ENCODE data around the gene SLC66A2.

DNA sequence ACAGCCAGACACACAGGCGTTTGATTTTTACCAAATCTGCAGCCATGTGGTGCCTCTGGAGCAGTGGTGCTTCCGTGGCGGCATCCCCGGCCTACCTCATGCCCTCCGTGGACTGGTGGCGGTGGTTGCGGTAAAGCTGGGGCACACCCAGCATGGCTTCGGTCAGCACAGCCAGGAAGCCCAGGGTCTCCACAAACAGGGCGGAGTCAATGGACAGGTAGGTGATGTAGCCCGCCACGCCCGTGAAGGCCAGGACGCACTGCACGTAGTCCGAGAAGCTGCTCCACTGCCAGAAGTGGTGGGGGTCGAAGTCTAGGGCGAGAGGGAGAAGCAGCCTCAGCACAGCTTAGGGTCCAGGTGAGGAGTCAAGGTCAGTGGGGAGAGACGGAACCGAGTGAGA, 32.4 kb downstream of the SLC66A2 start:
- TF ChIP-seq, protein P1, sequence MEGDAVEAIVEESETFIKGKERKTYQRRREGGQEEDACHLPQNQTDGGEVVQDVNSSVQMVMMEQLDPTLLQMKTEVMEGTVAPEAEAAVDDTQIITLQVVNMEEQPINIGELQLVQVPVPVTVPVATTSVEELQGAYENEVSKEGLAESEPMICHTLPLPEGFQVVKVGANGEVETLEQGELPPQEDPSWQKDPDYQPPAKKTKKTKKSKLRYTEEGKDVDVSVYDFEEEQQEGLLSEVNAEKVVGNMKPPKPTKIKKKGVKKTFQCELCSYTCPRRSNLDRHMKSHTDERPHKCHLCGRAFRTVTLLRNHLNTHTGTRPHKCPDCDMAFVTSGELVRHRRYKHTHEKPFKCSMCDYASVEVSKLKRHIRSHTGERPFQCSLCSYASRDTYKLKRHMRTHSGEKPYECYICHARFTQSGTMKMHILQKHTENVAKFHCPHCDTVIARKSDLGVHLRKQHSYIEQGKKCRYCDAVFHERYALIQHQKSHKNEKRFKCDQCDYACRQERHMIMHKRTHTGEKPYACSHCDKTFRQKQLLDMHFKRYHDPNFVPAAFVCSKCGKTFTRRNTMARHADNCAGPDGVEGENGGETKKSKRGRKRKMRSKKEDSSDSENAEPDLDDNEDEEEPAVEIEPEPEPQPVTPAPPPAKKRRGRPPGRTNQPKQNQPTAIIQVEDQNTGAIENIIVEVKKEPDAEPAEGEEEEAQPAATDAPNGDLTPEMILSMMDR (IDR thresholded peaks at IDR 0.05), result no peak
- TF ChIP-seq POLR2A (IDR thresholded peaks at IDR 0.05) (no peak), POLR2AphosphoS5 (IDR thresholded peaks at IDR 0.05) (no peak), EP300 (IDR thresholded peaks at IDR 0.05) (no peak)

All from stomach (tissue), 4 donors.